ENCODE results near the gene OCLN.

DNA sequence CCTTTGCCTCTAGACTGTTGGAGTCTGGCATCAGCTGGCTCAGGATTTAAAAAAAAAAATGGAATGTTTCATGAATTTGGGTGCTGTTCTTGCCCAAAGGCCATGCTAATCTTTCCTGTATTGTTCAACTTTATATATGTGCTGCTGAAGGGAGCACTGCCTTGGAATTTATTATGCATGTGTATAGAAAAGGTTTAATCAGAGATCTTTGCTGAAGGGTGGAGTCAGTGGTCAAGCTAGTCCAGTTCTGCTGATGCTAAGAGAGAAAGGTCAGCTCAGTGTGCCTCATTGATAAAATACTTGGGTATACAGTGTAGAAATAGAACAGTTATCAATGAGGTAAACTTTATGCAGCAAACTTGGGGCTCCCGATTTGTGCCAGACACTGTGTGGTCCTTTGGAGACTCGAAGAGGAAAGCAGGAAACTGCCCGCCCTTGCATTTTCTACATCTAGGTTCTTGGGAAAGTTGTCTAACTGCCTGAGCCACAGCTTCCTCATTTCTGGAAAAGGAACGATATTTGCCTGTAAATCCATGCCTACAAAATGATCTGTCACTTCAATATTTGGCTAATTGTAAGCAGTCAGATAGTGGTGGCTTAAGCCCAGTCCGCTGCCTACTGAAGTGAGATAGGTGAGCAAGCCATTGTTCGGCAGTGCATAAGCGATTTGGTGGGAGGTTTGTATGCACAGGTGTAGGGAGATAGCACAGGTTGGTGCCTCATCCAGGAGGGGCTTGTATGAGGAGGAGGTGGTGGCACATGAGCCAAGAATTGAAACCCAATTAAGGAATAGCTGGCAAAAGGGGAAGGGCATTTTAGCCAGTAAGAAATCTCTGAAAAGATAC, 38.2 kb downstream of the OCLN start:
- TF ChIP-seq CTCF (conservative IDR thresholded peaks at IDR 0.05; ENCODE audit: low read depth in 2 of 2) (no peak), EZH2phosphoT487 (IDR thresholded peaks at IDR 0.05; ENCODE audit: unreplicated experiment) (no peak), STAT1 (IDR thresholded peaks at IDR 0.05; ENCODE audit: unreplicated experiment) (no peak), POLR2AphosphoS5 (IDR thresholded peaks at IDR 0.05; ENCODE audit: low read depth) (no peak), CREB1 (CRISPR knock-in tag; IDR thresholded peaks at IDR 0.05; ENCODE audit: low read depth) (no peak)
- TF ChIP-seq, protein P1, sequence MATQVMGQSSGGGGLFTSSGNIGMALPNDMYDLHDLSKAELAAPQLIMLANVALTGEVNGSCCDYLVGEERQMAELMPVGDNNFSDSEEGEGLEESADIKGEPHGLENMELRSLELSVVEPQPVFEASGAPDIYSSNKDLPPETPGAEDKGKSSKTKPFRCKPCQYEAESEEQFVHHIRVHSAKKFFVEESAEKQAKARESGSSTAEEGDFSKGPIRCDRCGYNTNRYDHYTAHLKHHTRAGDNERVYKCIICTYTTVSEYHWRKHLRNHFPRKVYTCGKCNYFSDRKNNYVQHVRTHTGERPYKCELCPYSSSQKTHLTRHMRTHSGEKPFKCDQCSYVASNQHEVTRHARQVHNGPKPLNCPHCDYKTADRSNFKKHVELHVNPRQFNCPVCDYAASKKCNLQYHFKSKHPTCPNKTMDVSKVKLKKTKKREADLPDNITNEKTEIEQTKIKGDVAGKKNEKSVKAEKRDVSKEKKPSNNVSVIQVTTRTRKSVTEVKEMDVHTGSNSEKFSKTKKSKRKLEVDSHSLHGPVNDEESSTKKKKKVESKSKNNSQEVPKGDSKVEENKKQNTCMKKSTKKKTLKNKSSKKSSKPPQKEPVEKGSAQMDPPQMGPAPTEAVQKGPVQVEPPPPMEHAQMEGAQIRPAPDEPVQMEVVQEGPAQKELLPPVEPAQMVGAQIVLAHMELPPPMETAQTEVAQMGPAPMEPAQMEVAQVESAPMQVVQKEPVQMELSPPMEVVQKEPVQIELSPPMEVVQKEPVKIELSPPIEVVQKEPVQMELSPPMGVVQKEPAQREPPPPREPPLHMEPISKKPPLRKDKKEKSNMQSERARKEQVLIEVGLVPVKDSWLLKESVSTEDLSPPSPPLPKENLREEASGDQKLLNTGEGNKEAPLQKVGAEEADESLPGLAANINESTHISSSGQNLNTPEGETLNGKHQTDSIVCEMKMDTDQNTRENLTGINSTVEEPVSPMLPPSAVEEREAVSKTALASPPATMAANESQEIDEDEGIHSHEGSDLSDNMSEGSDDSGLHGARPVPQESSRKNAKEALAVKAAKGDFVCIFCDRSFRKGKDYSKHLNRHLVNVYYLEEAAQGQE (IDR thresholded peaks at IDR 0.05; ENCODE audit: unreplicated experiment): no peak

All from GM23338 (cell line).